Stimulated activated CD8-positive, alpha-beta memory T cell treated with anti-CD3 and anti-CD28 coated beads, Interleukin-12 subunit alpha, Interleukin-12 subunit beta, amount 100 ng/mL, for 4 hours (primary cell): ENCODE results near the gene COG5.
"Not testable (repeated sequence)": the region's sequence is repeated elsewhere in the genome, so short reads cannot be mapped to it uniquely, and the experiment has no call there.

Experiments used
- DNase-seq: peaks from one replicate; pipeline ENCODE4 v3.0.0-alpha.2; 2020; ENCODE audit warnings: low read depth

Gene COG5

DNA sequence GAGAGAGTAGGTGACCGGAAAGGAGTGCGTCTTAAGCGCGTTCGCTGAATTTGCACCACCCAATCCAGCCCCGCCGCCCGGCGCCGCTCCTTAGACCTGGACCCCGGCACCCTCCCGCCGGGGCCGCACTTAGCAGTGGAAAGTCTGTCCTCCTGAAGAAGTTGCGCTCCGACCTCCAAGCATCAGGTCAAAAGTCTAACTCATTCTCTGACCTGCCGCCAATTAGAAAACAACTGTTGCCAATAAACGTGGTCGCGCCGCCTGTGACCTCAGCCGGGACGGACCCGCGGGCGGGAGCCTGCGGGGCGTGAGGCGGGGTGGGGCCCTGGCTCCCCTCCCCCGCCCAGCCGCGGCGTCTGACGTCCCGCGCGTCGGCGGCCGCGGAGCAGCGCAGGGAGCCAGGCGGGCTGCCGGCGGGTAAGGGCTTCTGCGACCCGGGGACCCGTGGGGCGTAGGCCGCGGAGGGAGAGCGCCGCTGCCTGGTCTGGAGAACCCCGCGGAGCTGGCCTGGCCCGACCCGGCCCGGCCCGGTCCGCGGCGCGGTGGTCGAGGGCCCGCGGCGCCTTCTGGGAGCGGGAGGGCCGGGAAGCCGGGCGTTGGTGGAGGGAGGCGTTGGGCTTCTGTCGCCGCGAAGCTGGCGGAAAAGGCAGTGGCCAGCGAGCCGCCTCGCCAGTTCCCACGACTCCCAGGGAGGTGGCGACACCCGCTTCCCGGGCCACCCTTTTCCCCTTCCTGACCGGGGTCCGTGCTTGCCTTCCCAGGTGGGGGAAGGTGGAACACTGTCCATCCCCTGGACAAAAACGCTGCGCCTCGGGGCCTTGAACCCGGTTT, 16.4 kb upstream of the COG5 start, which contains the start of gene BCAP29:
TSS of gene BCAP29 (plus strand) at position 362 of the 831 bp plus-strand sequence. CDS start 527 bp downstream, outside the sequence.
- peak; percentile 58 for DNase-seq

DNA sequence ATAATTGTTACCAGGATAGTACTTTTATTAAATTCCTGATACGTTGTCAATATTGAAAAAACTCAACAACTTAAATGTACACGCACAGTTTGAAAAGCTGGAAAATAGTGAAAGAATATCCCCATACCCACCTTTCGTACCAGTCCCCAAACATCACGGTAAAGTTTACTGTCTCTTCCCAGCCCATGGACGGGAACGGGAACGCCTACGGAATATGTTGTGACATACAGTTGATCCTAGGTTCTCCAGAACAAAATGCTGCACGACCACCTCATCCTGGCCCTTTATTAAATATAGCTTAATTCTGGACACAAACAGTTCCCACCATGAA, 15.8 kb upstream of the COG5 start:
- DNase-seq, result no peak

DNA sequence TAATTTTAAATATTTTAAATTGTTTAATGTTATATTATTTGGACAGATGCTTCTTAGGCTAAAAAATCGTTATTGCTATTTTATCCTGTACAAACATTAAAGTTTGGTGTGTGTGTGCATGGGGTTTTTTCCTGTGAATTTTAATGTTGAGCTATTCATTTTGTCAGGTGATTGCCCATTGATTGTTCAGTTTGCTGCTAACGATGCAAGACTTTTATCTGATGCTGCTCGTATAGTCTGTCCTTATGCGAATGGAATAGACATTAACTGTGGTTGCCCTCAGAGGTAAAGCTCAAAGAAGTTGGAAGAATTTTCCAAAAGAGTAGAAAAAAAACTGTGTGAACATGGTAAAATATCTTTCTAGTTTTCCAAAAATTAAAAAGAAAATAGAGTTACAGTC, 9.8 kb upstream of the COG5 start:
- no peak for DNase-seq

DNA sequence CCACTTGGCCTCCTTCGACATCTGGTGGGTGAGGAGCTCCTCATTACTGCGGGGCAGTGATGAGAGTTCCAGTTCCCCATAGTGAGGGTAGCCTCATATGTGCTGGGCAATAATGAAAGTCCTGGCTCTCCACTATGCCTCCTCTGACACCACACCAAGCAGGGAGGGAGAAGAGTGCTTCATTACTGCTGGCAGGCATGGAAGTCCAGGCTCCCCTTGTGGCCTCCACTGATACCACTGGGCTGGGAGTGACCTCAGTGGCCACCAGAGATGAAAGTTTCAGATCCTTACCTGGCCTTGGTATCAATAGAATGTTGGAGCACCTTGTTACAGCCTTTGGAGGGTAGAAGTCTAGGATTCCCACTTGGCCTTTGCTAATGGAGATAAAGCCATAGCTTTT, 6.6 kb upstream of the COG5 start:
- DNase-seq, result no peak

DNA sequence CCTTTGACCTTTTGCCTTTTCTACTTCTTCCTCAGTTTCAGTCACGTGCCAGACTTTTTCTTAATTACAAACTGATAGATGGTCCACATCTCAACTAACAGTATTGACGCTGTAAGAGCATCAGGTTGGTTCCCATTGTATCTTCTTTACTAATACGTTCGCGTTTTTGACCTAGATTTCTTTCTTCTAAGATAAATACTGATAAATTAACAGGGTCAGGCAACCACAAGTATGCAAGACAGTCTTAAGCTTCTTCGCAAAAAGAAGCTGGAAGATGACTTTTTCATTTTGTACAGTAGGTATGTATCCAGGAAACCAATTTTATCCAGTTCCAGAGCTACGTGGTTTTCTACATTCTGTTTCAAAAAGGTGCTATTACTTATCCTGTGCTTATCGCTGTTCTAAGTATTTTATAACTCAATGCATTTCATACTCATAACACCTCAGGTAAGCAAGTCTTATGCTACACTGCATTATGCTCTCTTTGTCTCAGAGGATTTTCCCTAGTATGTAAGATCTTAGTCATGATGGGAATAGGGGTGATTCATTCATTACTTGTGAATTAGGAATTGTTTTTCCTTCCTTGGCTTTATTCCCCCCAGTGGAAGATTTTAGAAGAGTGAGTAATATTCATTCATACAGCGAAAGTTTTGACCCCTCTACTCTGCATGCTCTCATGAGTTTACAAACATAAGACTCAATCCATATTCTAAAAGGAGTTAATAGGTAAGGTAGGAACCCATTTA, 1.0 kb upstream of the COG5 start:
- DNase-seq, result no peak

DNA sequence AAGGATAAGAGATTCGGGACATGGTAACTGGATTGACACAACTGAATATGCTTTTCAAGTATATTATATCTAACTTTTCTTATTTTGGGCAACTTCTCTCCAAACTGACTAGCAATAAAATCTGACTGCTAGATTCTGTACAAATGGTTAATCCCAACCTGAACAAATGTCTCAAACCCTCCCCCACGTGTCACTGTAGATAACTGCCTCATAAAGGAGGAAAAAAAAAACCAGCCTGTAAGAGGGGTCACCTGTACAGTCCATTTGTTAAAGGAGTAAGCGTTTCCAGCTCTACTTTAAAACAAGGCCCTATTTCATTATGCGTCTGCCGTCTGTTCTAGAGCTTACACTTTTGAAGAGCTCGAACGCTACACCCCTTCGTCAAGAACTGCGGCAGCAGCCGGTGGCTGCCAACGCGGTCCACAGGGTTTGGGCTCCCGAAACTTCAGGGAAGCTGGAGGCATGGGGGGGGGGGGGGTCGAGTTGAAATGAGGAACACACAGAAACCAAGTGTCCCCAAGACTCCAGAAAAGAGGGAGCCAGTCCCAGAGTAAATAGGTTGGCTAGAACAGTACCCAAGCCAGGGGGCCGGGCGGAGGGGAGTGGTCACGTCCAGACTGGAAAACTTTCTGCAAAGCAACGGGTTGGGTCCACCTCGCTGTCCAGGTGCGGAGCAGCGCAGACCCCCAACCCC, 492 bp downstream of the COG5 start:
- no peak for DNase-seq

DNA sequence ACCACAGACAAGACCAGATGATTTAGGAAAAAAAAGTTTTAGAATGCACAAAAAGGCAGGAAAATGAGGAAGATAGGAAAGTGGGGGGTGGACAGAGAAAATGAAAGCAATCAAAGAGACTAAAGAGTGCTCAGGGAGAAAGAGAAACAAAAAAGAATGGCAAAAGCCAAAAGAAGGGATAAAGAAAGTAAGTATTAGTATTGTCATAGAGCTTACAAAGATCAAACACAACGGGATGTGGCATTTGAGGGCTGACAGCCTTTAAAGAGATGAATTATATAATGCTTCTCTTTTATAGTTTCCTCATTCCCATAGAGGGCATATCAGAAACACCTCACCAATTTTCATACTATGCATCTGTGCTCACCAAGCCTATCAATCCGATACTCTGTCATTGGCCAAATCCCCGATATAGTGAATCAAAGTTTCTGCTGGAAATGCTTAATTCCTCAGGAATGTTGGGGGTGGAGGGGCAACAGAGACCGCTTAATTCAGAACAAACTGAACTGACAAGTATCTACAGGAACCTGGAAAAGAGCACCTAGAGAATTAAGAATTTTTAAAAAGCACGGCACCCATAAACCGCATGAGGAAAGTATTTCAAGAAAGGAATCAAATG, 2.7 kb downstream of the COG5 start:
- no peak for DNase-seq

DNA sequence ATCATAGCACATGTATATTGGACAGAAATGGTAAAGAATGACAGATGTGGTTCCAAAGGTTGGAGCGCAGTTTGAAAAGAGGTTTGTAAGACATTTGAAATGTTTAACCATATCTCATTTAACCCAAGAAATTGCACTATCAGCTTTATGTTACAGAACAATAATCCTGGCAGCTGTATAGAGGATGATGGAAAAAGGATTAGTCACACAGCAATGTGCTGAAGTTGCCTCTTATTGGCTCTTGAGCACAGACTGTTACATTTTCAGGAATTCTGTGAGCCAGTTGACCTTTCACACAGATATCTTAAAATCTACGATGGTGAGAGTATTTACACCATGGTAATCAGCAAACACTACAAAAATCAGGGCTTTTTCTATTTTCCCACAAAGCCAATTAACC, 3.9 kb downstream of the COG5 start:
- no peak for DNase-seq

DNA sequence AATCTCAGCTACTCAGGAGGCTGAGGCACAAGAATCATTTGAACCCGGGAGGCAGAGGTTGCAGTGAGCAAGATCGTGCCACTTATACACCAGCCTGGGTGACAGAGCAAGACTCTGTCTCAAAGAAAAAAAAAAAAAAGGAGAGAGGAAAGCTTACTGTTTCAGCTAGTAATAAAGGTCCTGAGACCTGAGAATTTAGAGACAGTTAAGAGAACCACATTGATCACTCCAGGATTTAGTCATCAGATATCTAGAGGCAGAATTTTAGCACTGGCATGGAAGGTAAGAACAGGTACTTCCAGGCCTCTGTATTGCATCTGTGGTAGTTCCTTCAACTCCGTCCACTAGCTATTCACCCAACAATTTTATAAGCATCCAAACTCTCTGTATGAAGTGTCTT, 7.8 kb downstream of the COG5 start:
- DNase-seq, result no peak

DNA sequence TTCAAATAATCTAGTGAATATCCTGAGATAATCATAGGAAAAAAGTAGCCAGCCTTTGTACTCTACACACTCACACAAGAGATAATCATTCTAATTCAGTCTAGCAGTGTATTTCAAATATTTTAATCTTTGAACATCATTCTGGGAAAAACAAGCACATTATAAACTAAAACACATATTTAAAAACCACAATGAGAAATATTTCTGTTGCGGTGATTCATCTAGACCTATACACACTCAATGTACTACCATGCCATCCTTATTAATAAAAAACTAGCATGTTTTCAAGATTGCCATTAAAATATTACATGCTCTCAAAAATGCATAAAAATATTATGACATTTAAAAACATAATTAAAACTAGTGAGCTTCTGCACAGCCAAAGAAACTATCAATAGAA, 11.8 kb downstream of the COG5 start:
- DNase-seq, result no peak

DNA sequence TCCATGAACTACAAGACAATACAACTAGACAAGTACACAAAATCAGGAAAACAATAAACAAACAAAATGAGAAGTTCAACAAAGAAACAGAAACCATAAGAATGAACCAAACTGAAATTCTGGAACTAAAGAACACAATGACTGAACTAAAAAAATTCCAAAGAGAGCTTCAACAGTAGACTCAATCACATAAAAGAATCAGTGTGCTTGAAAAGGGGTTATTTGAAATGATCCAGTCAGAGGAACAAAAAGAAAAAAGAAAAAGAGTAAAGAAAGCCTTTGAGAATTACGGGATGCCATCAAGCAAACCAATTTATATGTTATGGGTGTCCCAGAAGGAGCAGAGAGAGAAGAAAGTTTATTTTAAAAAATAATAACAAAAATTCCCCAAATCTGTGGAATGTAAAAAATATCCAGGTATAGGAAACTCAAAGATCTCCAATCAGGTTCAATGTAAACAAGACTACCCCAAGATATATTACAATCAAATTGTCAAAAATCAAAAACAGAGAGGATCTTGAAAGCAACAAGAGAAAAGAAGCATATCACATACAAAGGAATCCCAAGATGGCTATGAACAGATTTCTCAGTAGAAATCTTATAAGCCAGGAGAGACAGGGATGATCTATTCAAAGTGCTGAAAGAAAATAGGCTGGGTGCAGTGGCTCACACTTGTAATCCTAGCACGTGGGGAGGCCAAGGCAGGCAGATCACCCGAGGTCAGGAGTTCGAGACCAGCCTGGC, 18.7 kb downstream of the COG5 start:
- no peak for DNase-seq

DNA sequence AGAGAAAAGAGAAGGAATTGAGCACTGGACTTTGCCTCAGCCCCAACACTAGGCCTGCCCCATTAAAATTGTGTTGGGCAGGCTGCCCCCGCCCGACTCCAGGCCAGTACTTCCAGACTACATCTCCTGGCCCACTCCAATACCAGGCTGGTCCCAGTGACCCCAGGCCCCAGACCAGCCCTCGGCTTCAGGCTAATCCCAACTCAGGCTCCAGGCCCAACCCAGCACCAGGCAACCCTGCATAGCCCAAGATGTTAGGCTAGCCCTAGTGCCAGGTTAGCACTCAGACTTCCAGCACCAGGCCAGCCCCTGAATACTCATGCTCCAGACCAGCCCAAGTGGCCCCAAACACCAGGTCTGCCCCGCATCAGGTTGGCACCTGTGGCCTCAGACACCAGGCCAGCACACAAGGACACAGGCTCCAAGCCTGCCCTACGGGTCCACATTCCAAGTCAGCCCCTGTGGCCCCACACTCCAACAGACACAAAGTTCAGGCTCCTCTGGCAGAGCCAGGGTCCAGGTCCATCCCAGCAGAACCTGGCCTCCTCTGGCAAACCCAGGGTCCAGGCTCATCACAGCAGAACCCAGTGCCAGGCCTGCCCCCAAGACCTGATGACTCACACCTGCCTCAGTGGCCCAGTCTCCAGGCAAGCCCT, 20.3 kb downstream of the COG5 start:
- no peak for DNase-seq

DNA sequence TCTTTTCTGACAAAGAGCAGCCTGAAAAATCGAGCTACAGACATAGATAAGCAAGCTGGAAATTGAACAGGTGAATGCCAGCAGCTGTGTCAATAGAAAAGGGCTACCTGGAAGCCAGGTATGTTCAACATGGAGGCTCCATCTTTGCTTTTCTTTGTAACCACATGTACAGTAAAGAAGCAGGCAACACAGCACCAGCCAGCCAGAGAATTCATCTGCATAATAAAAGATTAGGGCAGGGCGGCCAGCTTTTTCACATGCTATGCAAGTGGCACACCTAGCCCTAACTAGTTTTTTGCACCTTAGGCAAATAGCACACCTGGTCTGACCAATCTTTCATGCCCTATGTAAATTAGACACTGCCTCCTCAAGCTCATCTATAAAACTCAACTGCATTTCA, 25.7 kb downstream of the COG5 start:
- DNase-seq, result no peak

DNA sequence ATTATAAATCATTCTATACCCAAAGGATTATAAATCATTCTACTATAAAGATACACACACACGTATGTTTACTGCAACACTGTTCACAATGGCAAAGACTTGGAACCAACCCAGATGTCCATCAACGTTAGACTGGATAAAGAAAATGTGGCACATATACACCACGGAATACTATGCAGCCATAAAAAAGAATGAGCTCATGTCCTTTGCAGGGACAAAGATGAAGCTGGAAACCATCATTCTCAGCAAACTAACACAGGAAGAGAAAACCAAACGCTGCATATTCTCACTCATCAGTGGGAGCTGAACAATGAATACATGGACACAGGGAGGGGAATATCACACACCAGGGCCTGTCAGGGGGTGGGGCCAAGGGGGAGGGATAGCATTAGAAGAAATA, 26.5 kb downstream of the COG5 start:
- DNase-seq, result not testable (repeated sequence)

DNA sequence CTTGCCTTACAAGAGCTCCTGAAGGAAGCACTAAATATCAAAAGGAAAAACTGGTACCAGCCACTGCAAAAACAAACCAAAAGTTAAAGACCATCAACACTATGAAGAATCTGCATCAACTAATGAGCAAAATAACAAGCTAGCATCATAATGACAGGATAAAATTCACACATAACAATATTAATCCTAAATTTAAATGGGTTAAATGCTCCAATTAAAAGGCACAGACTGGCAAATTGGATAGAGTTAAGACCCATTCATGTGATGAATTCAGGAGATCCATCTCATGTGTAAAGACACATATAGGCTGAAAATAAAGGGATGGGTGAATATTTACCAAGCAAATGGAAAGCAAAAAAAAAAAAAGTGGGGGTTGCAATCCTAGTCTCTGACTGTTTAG, 29.6 kb downstream of the COG5 start:
- no peak for DNase-seq

DNA sequence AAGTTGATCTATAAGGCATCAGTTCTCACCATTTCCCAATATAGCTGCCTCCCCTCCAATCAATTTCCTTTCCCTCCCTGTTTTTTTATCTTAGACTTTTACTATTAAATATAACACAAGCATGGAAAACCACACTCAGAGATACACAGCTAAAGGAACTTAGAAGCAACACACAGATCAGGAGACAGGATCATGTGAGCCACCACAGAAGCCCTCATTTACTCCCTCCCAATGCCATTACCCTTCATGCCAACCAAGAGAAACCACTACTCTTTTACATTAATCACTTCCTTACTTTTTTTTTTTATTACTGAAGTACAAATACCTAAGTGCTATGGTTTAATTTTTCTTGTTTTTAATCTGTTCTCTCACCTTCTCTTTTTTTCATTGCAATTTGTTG, 33.0 kb downstream of the COG5 start:
- no peak for DNase-seq

DNA sequence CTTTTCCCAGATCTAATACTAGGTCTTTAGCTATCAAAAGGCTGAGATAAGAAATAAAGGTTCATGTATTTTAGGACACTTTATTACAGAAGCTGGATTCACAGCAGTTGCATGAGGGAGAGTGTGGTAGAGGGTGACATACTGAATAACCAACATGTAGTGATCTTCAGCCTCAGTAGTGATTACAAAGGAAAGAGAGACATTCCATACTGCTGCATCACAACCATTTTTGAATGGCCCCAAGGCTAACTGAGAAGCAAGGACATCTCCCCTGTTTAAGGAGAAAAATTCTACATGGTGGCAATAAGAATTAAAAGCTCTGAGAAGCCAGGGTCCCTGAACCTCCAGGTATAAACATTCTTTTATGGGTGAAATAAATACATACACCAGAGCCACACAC, 35.3 kb downstream of the COG5 start:
- no peak for DNase-seq

DNA sequence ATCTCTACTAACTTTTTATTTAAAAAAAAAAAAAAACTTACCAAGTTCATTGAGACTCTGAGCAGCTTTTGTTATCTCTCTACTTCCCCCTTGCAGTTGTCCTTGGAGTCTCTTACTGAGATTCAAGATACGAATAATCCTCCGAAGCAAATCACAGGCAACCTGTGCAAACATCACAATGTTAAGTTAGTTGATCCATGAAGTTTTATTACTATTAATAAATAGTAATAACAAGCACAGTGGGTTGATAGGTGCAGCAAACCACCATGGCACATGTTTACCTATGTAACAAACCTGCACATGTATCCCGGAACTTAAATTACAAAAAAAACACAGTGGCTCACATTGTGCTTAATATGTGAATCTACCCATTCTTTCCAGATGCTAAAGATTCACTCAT, 36.5 kb downstream of the COG5 start:
- DNase-seq, result no peak

DNA sequence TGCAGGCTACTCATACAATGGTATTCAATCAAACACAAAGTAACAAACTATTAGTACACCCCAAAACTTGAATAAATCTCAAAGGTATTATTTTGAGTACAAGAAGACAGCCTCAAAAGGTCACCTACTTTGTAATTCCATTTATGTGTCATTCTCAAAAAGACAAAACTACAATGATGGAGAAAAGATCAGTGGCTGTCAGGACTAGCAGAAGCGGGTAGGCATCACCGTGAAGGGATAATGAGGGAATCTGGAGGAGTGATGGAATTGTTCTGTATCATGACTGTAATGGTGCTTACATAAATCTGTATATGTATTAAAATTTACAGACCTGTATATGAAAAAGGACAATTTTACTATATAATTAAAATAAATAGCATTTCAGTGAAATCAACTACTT, 37.0 kb downstream of the COG5 start:
- no peak for DNase-seq

DNA sequence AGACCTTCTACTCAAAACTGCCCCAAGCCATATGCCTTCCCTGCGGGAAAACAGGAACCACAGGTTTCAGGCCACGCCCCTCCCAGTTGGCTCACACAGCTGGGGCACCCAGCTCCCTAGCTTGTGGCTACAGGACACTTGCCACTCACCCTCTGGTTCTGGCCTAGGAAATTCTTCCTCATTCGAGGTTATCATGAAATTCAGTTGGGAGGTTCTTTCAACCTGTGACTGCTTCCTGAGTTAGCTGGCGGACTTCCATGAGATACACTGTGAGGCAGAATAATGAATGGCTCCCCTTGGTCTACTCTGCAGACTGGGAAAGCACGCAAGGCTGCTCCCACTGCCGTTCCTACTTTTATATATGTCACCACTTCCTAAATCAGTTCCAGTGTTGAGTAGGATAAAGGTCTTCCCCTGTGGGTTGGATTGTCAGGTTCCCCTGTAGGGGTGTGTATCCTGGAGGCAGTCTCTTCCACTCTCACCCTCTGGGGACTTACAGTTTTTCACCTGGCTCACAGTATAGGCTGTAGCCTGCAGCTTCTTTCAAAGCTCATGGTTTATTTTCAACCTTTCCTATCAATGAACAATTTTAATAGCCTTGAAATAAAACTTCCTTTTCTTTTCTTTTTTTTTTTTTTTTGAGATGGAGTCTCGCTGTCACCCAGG, 56.9 kb downstream of the COG5 start:
- no peak for DNase-seq
